ENCODE measurements around the gene THSD4. TPM values are rescaled to one million over a fixed set of nuclear protein-coding genes. Genes with fewer than 3 reads are reported as not detected.
A peak's percentile ranks its signal among the peaks of the same experiment; 100 is the strongest.

THSD4 gene
- total and polyA plus RNA-seq, 2 of the 8 experiments (the other 6 are each of a cell fraction or from before 2014, with no cell fraction given) = 2.5 to 6.2 TPM

GRCh38 chr15:71601038-71601834 is 486.0 kb downstream of the THSD4 start:
- Histone ChIP-seq H4K5ac (ENCODE audit: insufficient read length, low read depth, low read length) (no peak overlapping the region), H2BK120ac (replicated peaks; ENCODE audit: low read depth, low read length) (no peak overlapping the region), H3K18ac (ENCODE audit: extremely low read depth, low read length) (0 out of 2 replicates have a peak overlapping the region, but pooled peaks have one; percentile 24), H3K9me3 (ENCODE audit: insufficient read depth in 2 of 2, low read depth in 1 of 2, low read length in 1 of 2) (no peaks in the 10 kb centered on the region), H2BK5ac (ENCODE audit: low read depth, low read length) (no peak overlapping the region), H3K56ac (replicated peaks; ENCODE audit: insufficient read length, low read depth, low read length) (no peak overlapping the region), H3K27me3 (replicated peaks in 1 of 4; ENCODE audit: control insufficient read depth in 3 of 4, extremely low read depth in 1 of 4, insufficient read depth in 3 of 4, low read length in 3 of 4) (no peaks in the 10 kb centered on the region), H3K36me3 (ENCODE audit: control insufficient read depth in 2 of 4, insufficient read depth in 4 of 4, low read length in 3 of 4) (no peaks in the 10 kb centered on the region), H2AFZ (ENCODE audit: low read length) (no peak overlapping the region), H2AK5ac (ENCODE audit: low read depth, low read length) (no peak overlapping the region), H3K14ac (ENCODE audit: insufficient read length) (no peak overlapping the region), H3K4me3 (ENCODE audit: extremely low read depth in 1 of 4, insufficient read depth in 2 of 4, low read depth in 3 of 4, low read length in 4 of 4) (no peak overlapping the region), H3K4me1 (replicated peaks in 1 of 4; ENCODE audit: control insufficient read depth in 3 of 4, insufficient read depth in 4 of 4, low read length in 3 of 4) (peaks cover 0 to 4% (median 2%) of the 10 kb centered on the region in 4 experiments; a peak in 1 of 7 replicates), H3K79me2 (ENCODE audit: control insufficient read depth in 1 of 2, insufficient read depth in 2 of 2, low read length in 2 of 2) (no peaks in the 10 kb centered on the region), H2BK15ac (ENCODE audit: low read length) (no peak overlapping the region), H3K23me2 (ENCODE audit: low read depth, low read length) (no peaks in the 10 kb centered on the region), H3K27ac (ENCODE audit: low read depth, low read length) (no peak overlapping the region), H4K8ac (ENCODE audit: extremely low read depth, insufficient read depth, low read length) (no peak overlapping the region), H2BK20ac (ENCODE audit: low read length) (no peak overlapping the region), H4K91ac (replicated peaks; ENCODE audit: insufficient read length, low read length) (no peak overlapping the region), H3K23ac (ENCODE audit: insufficient read length) (no peak overlapping the region), H3K4me2 (ENCODE audit: insufficient read depth in 1 of 2, low read depth in 2 of 2, low read length in 2 of 2) (no peak overlapping the region), H2BK12ac (ENCODE audit: low read depth, low read length) (no peak overlapping the region), H4K20me1 (replicated peaks in 1 of 2; ENCODE audit: control insufficient read depth in 1 of 2, insufficient read depth in 2 of 2, low read length in 2 of 2) (no peaks in the 10 kb centered on the region), H3K4ac (replicated peaks; ENCODE audit: insufficient read length, low read depth, low read length) (no peak overlapping the region), H3K79me1 (ENCODE audit: low read depth, low read length) (no peaks in the 10 kb centered on the region), H3K9ac (replicated peaks in 1 of 4; ENCODE audit: extremely low read depth in 1 of 4, low read depth in 3 of 4, low read length in 3 of 4) (no peak overlapping the region)
- TF ChIP-seq ZNF274 (IDR thresholded peaks at IDR 0.05; ENCODE audit: borderline replicate concordance, extremely low read depth, low read length) (no peak), TAF1 (IDR thresholded peaks at IDR 0.05; ENCODE audit: low read depth, low read length) (no peak), SIN3A (conservative IDR thresholded peaks at IDR 0.05 in 1 of 2, IDR thresholded peaks at IDR 0.05 in 1 of 2; ENCODE audit: low read depth in 1 of 2, low read length in 2 of 2) (no peak)
- ChIA-PET CTCF (ENCODE audit: partially characterized antibody) (interaction anchor here (0.5 to 3.6 kb wide), 4 partner anchors 10 to 47 kb away, joined by 3 to 19 read pairs (median 3); no protein-coding TSS in a partner anchor), POLR2A (ENCODE audit: partially characterized antibody) (no interaction called here)
- 83% methylated on average over 8 of the region's 8 CpGs; no CpG with 5 or more reads in 1 of the 2 experiments for WGBS, 2 experiments (ENCODE audit: extremely low coverage in 1 of 2, insufficient coverage in 1 of 2, insufficient read length in 1 of 2, insufficient replicate concordance in 2 of 2, low coverage in 1 of 2, low lambda C conversion rate in 2 of 2, missing lambda C conversion rate in 1 of 2)
- FAIRE-seq = no peak
- no peak for DNase-seq (ENCODE audit: low read depth in 1 of 2, low spot score in 2 of 2)

Data from H1 (cell line).